Neural progenitor cell (in vitro differentiated cells): ENCODE measurements around the gene RIPK4. TPM values are rescaled to one million over a fixed set of nuclear protein-coding genes. Genes with fewer than 3 reads are reported as not detected.

Experiments
- DNase-seq: peaks from one replicate; pipeline ENCODE4 v3.0.0-alpha.2; 2016; ENCODE audit warnings: low spot score
- H2AFZ ChIP-seq: fragments of 200-600 bp; sonication (generic); replicated peaks from 2 replicates; pipeline ENCODE4 v1.6.1; 2016; ENCODE audit warnings: antibody characterized with exemption
- H3F3A ChIP-seq: fragments of 200-600 bp; sonication (generic); 2 replicates; pipeline ENCODE4 v1.6.1; 2016; ENCODE audit warnings: antibody characterized with exemption, low read depth
- H3K27ac ChIP-seq: fragments of 200-600 bp; sonication (generic); 2 replicates; pipeline ENCODE4 v1.5.1; 2016; ENCODE audit warnings: mild to moderate bottlenecking
- H3K27me3 ChIP-seq: fragments of 200-600 bp; sonication (generic); 2 replicates; pipeline ENCODE4 v1.6.1; 2016; ENCODE audit warnings: mild to moderate bottlenecking, moderate library complexity
- H3K36me3 ChIP-seq: fragments of 200-600 bp; sonication (generic); 2 replicates; pipeline ENCODE4 v1.5.1; 2016
- H3K4me1 ChIP-seq: fragments of 200-600 bp; sonication (generic); 2 replicates; pipeline ENCODE4 v1.6.1; 2016; ENCODE audit warnings: mixed run types
- H3K4me2 ChIP-seq: fragments of 200-600 bp; sonication (generic); 2 replicates; pipeline ENCODE4 v1.6.1; 2016
- H3K4me3 ChIP-seq: fragments of 200-600 bp; sonication (generic); 2 replicates; pipeline ENCODE4 v1.5.1; 2016
- H3K79me2 ChIP-seq: fragments of 200-600 bp; sonication (generic); 2 replicates; pipeline ENCODE4 v1.6.1; 2016; ENCODE audit warnings: low read depth
- H3K9ac ChIP-seq: fragments of 200-600 bp; sonication (generic); 2 replicates; pipeline ENCODE4 v1.6.1; 2016
- H3K9me3 ChIP-seq: fragments of 200-600 bp; sonication (generic); 2 replicates; pipeline ENCODE4 v1.5.1; 2016; ENCODE audit warnings: low read depth
- H4K20me1 ChIP-seq: fragments of 200-600 bp; sonication (generic); 2 replicates; pipeline ENCODE4 v1.6.1; 2016; ENCODE audit warnings: low read depth
- H3K27ac Mint-ChIP-seq: 3 replicates; pipeline ENCODE4 v1.8.0; 2021; ENCODE audit warnings: mixed read lengths
- H3K27me3 Mint-ChIP-seq: 2 replicates; pipeline ENCODE4 v1.8.0; 2022; ENCODE audit warnings: low read depth, mild to moderate bottlenecking, inconsistent platforms, moderate library complexity, mixed read lengths; ENCODE audit not compliant: insufficient read depth
- H3K36me3 Mint-ChIP-seq: 3 replicates; pipeline ENCODE4 v1.8.0; 2021; ENCODE audit warnings: mixed read lengths
- H3K4me1 Mint-ChIP-seq: 3 replicates; pipeline ENCODE4 v1.8.0; 2021; ENCODE audit warnings: mixed read lengths
- H3K4me3 Mint-ChIP-seq: 3 replicates; pipeline ENCODE4 v1.8.0; 2021; ENCODE audit warnings: mild to moderate bottlenecking, moderate library complexity, mixed read lengths
- H3K9me3 Mint-ChIP-seq: 3 replicates; pipeline ENCODE4 v1.8.0; 2020; ENCODE audit warnings: mixed read lengths
- EZH2 ChIP-seq: fragments of 200-600 bp; sonication (generic); IDR thresholded peaks from 2 replicates; pipeline ENCODE4 v1.6.1; 2017; ENCODE audit warnings: antibody characterized with exemption, mild to moderate bottlenecking, moderate library complexity
- EZH2phosphoT487 ChIP-seq: fragments of 200-600 bp; sonication (generic); IDR thresholded peaks from 2 replicates; pipeline ENCODE4 v1.6.1; 2017; ENCODE audit warnings: antibody characterized with exemption
- total RNA-seq: library from RNA; depleted of rRNA; stranded (reverse); fragments of >200 nt; gene quantifications from 2 replicates; pipeline ENCODE4 v1.2.3, GENCODE V29; 2015; ENCODE audit warnings: low replicate concordance
- TF ChIP-seq, protein P1 (sequence below): fragments of 200-600 bp; sonication (generic); IDR thresholded peaks from 2 replicates; pipeline ENCODE4 v1.5.1; 2017; ENCODE audit warnings: antibody characterized with exemption, mild to moderate bottlenecking

Gene RIPK4
- total RNA-seq, 1 donor from 2014 or later, result 1.3 TPM

DNA sequence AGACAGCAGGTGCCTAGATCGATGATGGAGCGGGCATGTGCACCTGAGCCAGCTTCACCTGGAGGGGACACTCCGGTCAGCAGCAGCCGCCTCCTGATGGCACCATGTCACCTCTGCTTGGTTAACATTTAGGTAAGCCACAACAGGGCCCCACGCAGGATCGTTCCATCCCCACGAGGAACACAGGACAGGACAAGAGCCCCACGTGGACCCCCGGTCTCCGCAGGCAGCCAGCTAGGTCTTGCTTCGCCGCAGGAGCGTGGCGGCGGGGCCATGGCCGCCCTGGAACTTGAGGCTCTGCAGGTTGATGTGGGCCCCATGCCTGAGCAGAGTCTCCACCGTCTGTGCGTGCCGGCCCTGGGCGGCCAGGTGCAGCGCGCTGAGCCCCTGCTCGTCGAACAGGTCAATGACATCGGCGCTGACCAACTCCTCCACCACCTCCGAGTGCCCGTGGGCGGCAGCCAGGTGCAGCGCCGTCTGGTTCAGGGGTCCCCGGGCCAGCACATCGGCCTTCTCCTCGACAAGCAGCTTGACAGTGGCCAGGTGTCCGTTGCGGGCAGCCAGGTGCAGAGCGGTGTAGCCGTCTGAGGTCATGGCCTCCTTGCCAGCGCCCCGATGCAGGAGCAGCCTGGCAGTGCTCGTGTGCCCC lies 26.1 kb downstream of the RIPK4 start:
- no peak for DNase-seq
- Histone ChIP-seq H3F3A (no peaks in the 10 kb centered on the region), H3K4me3 (no peak overlapping the region), H3K79me2 (no peaks in the 10 kb centered on the region), H3K27me3 (no peaks in the 10 kb centered on the region), H4K20me1 (no peaks in the 10 kb centered on the region), H3K4me2 (no peak overlapping the region), H3K4me1 (peaks cover 2% of the 10 kb centered on the region), H3K27ac (no peak overlapping the region), H3K36me3 (no peaks in the 10 kb centered on the region), H2AFZ (no peak overlapping the region), H3K9me3 (peaks cover 8% of the 10 kb centered on the region), H3K9ac (no peak overlapping the region)
- no peak overlapping the region for H3K27ac Mint-ChIP-seq
- H3K36me3 Mint-ChIP-seq, result peaks cover 3% of the 10 kb centered on the region
- H3K4me1 Mint-ChIP-seq, result peaks cover 12% of the 10 kb centered on the region
- H3K9me3 Mint-ChIP-seq, result peaks cover 29% of the 10 kb centered on the region
- H3K27me3 Mint-ChIP-seq, result peaks cover 8% of the 10 kb centered on the region
- no peak overlapping the region for H3K4me3 Mint-ChIP-seq
- TF ChIP-seq EZH2phosphoT487, result no peak
- TF ChIP-seq, protein P1, sequence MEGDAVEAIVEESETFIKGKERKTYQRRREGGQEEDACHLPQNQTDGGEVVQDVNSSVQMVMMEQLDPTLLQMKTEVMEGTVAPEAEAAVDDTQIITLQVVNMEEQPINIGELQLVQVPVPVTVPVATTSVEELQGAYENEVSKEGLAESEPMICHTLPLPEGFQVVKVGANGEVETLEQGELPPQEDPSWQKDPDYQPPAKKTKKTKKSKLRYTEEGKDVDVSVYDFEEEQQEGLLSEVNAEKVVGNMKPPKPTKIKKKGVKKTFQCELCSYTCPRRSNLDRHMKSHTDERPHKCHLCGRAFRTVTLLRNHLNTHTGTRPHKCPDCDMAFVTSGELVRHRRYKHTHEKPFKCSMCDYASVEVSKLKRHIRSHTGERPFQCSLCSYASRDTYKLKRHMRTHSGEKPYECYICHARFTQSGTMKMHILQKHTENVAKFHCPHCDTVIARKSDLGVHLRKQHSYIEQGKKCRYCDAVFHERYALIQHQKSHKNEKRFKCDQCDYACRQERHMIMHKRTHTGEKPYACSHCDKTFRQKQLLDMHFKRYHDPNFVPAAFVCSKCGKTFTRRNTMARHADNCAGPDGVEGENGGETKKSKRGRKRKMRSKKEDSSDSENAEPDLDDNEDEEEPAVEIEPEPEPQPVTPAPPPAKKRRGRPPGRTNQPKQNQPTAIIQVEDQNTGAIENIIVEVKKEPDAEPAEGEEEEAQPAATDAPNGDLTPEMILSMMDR, result no peak
- no peak for TF ChIP-seq EZH2

DNA sequence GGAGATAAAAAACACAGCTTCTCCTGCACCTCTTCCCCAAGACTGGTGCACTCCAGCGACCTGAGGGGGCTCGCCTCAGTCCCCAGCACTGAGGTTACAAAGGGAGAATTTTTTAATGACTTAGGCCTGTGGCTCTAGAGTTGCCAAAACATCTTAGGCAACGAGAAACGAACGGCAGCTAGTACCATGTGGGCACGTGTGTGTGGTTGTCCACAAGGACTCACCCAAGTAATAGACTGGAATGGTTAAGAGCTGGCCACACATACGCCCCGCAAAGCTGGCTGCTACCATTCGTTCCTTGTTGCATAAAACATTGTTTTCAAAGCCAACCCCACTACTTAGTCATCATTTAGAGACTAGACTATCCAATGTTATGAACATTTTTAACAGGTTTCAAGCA lies 26.9 kb downstream of the RIPK4 start:
- no peak for DNase-seq
- Histone ChIP-seq H3K9me3 (peaks cover 8% of the 10 kb centered on the region), H3F3A (no peaks in the 10 kb centered on the region), H3K4me2 (no peak overlapping the region), H3K36me3 (no peaks in the 10 kb centered on the region), H3K4me3 (no peak overlapping the region), H4K20me1 (no peaks in the 10 kb centered on the region), H3K9ac (no peak overlapping the region), H3K79me2 (no peaks in the 10 kb centered on the region), H3K4me1 (no peaks in the 10 kb centered on the region), H3K27me3 (no peaks in the 10 kb centered on the region), H3K27ac (no peak overlapping the region), H2AFZ (no peak overlapping the region)
- Mint-ChIP-seq H3K4me1 (peaks cover 5% of the 10 kb centered on the region), H3K9me3 (peaks cover 31% of the 10 kb centered on the region), H3K27me3 (peaks cover 12% of the 10 kb centered on the region), H3K36me3 (peaks cover 5% of the 10 kb centered on the region), H3K4me3 (no peak overlapping the region), H3K27ac (no peak overlapping the region)
- TF ChIP-seq, protein P1, result no peak
- no peak for TF ChIP-seq EZH2phosphoT487
- TF ChIP-seq EZH2, result no peak

DNA sequence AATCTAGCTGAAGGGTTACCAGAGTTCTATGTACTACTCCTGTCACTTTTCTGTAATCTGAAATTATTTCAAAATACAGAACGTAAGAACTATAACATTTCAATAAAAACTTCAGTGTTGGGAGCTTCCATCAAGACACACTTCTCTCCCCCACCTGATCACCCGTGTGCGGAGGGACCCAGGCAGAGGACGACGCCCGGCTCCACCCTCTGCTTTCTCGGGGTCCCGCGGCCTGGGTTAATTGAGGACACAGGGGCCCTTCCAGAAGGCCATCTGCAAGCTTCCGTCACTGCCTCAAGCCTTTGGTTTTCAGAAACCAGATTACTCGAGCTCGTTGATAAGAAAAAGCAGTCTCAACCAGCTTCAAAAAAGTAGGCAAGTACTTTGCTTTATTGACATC lies 27.8 kb downstream of the RIPK4 start:
- Mint-ChIP-seq H3K36me3 (peaks cover 5% of the 10 kb centered on the region), H3K27ac (no peak overlapping the region), H3K4me3 (no peak overlapping the region), H3K9me3 (peaks cover 31% of the 10 kb centered on the region), H3K27me3 (peaks cover 12% of the 10 kb centered on the region), H3K4me1 (no peaks in the 10 kb centered on the region)
- Histone ChIP-seq H3K9ac (no peak overlapping the region), H3K4me3 (no peak overlapping the region), H3K27ac (no peak overlapping the region), H3K4me2 (no peak overlapping the region), H4K20me1 (no peaks in the 10 kb centered on the region), H3K79me2 (no peaks in the 10 kb centered on the region), H3F3A (no peaks in the 10 kb centered on the region), H3K36me3 (no peaks in the 10 kb centered on the region), H2AFZ (no peak overlapping the region), H3K27me3 (no peaks in the 10 kb centered on the region), H3K9me3 (peaks cover 8% of the 10 kb centered on the region), H3K4me1 (no peaks in the 10 kb centered on the region)
- DNase-seq, result no peak
- no peak for TF ChIP-seq EZH2
- TF ChIP-seq EZH2phosphoT487, result no peak
- TF ChIP-seq, protein P1, result no peak
